GM12874 (cell line): ENCODE data around the gene PSMA2.

Source experiments
- TF ChIP-seq, protein P1 (sequence below): IDR thresholded peaks from 2 replicates; pipeline ENCODE4 v1.5.1; 2011; ENCODE audit warnings: low read depth, mild to moderate bottlenecking, control low read depth, low read length, moderate library complexity; ENCODE audit not compliant: insufficient read depth

The PSMA2 gene

DNA sequence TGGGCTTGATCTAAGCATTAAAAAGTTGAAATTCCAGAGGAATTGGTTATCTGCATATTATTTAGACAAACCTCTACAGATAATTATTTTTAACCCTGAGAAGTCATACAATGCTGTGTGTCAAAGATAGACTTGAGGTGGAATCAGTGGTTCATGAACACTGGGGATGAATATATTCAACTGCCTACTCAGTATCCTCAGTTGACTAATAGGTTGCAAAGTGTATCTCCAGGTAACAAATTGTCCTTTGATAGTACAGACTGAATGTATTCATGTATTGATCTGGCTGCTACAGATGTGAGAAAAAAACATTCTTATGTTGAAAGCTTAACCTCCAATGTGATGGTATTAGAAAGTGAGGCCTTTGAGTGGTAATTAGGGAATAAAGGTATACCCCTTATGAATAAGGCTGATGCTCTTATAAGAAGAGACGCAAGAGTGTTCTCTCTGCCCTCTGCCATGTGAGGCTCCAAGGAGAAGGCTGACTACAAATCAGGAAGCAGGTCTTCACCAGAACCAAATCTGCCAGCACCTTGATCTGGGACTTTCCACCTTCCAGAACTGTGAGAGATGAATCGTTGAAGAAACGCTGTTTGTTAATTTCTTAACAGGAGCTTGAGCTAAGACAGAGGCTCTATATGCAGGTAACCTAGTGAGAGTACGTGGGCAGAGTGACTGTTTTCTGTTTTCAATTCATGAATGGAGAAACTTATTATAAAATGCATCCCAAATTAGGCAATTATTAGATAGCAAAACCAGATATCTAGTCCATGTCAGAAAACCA lies 7.7 kb upstream of the PSMA2 start:
- TF ChIP-seq, protein P1, sequence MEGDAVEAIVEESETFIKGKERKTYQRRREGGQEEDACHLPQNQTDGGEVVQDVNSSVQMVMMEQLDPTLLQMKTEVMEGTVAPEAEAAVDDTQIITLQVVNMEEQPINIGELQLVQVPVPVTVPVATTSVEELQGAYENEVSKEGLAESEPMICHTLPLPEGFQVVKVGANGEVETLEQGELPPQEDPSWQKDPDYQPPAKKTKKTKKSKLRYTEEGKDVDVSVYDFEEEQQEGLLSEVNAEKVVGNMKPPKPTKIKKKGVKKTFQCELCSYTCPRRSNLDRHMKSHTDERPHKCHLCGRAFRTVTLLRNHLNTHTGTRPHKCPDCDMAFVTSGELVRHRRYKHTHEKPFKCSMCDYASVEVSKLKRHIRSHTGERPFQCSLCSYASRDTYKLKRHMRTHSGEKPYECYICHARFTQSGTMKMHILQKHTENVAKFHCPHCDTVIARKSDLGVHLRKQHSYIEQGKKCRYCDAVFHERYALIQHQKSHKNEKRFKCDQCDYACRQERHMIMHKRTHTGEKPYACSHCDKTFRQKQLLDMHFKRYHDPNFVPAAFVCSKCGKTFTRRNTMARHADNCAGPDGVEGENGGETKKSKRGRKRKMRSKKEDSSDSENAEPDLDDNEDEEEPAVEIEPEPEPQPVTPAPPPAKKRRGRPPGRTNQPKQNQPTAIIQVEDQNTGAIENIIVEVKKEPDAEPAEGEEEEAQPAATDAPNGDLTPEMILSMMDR = no peak

DNA sequence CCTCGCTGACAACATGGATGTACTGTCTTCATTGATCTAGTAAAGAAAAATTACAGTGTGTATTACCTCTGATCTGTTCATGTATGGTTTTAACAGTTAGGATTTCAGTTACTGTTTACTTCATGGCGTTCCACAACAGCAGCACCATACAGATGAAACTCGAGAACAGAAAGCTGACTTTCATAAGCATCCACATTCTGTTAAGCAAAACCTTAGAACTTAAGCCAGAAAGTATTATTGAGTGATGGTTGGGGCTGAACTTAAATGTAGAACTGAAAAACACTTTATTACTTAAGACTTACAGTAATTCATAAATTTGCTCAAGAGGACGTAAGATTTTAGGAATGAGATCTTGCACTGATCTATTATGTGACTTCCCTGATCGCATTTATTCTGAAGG lies 3.9 kb upstream of the PSMA2 start:
- TF ChIP-seq, protein P1 = no peak

DNA sequence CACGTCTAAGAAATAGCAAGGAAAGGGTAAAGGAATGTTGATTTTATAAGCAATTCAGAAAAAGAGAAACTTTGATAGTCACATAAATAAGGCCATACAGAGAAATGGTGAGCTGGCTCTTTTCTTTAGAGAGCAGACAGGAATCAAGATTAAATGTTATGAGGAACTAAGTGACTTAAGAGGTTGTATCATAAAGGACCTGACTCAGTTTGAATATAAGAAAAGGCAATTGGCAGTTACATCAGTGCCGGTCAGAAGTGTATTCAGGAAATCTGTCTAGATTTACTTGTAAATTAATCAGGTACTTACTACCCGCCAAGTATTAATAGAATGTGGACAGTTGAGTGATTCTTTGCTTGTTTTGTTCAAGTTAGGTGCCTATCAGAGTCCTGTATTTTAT lies 2.3 kb upstream of the PSMA2 start:
- TF ChIP-seq, protein P1 = no peak

DNA sequence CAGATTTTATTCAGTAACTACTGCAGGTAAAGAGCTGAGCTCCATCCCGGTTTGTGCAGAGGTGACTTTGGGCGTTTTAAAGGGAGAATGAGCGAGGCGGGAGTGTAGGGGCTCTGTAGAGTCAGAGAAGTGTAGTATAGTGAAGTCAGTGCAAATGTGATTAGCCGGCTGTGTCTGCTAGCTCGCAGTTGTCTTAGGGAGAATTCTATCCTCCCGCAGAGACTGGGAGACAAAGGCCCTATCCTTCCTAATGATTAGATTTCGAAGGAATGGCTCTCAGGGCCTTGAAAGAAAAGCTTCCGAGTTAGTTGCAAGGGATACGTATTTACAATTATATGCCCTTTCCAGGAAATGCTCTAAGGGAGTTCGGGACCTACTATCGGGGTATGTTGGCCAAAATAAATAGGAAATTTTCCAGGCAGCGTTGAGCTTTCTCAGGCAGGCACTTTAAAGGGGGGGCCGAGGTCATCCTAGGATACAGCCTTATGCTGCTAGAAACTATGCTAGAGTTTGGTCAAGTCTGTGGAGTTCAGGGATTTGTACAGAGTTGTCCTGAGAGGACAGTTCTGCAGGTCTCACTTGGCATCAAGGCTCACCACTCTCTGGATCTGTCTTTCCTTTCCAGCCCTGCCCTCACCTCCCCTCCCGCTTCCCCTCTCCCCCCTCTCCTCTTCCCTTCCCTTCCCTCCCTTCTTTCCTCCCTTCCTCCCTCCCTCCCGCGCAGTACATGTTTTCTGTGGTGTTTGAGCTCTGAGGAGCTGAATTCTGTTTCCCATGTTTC lies 1.0 kb upstream of the PSMA2 start:
- TF ChIP-seq, protein P1 = no peak

DNA sequence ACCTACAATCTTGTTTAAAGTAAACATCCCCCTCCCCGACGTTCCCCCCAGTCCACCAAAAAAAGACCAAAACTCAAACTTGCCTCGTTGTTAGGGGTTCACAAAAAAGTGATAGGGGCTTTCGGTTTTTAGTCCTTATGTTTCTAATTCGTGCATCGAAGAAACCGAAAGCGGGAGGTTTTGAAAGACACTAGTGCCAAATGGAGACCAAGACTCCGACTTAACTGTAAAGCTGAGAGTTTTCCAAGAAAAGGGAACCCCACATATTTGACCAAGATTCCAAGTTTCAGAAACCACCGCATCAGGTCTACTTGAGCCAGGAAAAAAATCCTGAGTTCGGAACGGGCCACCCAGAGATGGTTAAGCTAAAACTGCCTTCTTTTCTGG lies 534 bp downstream of the PSMA2 start:
- TF ChIP-seq, protein P1 = no peak

DNA sequence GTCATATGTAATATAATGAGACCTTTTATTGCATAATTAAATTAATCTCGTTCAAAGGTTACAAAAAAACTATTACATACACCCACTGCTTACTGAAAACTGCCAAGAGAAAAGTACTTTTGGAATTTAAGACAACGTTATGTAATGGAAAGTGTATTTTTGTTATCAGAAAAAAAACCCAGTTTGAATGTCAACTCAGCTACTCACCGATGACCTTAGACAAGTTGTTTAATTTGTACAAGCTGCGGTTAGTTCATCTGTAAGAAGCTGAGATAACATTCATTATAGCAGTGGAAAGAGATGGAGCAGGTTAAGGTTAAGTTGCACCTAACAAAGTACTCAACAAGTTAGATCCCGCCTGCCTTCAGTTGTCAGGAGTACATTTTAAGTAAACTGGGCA lies 1.1 kb downstream of the PSMA2 start:
- TF ChIP-seq, protein P1 = no peak

DNA sequence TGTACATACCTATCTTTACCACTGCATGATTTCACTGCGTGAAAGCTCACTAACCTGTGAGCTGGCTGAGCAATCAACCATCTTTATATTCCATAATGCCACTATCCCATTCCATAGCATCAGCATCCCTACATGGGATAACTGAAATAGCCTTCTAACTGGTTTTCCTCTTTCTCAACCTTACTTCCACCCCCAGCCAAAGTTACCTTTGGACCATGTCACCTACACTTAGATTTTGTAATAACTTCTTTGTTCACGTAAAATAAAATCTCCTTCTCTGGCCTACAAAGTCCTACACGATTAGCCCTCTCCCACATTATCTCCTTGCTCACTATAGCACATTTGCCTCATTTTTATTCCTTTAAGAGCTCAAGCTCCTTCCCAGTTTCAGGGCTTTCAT lies 2.5 kb downstream of the PSMA2 start:
- TF ChIP-seq, protein P1 = no peak
